H1 (cell line): ENCODE data around the gene MAMSTR. TPM values are rescaled to one million over a fixed set of nuclear protein-coding genes. Genes with fewer than 3 reads are reported as not detected.

ENCODE experiments used
- CTBP2 ChIP-seq: IDR thresholded peaks from 2 replicates; pipeline ENCODE4 v1.7.0; 2011; ENCODE audit warnings: borderline replicate concordance, mild to moderate bottlenecking, moderate library complexity, mixed read lengths, low read length; ENCODE audit not compliant: insufficient read depth, insufficient read length
- polyA plus RNA-seq, 7 experiments: library from polyadenylated mRNA; depleted of rRNA in 3 of 7; stranded (reverse) in 5 of 7; unstranded in 2 of 7; fragments of >200 nt in 5 of 7; fragments of 200-250 nt in 2 of 7; gene quantifications; 1 replicate in 5 of 7; 2 replicates in 1 of 7; 4 replicates in 1 of 7; pipeline versions ENCODE4 v1.2.1 to v1.2.3, GENCODE V29; 2011 to 2013; ENCODE audit warnings: missing spikeins in 2 of 7, mixed read lengths in 2 of 7
- total RNA-seq: library from RNA; stranded (reverse); fragmentation: NEBNext Ultra II Directional; extraction: Animal tissue kit (Norgen Biotek cat#: 25700); gene quantifications from 2 replicates; pipeline ENCODE4 v1.2.1, GENCODE V29; 2021

MAMSTR gene
- total and polyA plus RNA-seq, 2 of the 8 experiments (the other 6 are each of a cell fraction or from before 2014, with no cell fraction given), result 2.0 to 2.3 TPM

- TF ChIP-seq CTBP2, result no peak
Measured at GRCh38 chr19:48756212-48756611, 36.7 kb upstream of the MAMSTR start (continued).
